NT2/D1 (cell line): ENCODE results near the gene GAREM2.

Experiments
- SUZ12 ChIP-seq: IDR thresholded peaks from 2 replicates; pipeline ENCODE4 v1.6.1; 2011; ENCODE audit not compliant: insufficient read length, insufficient read depth; ENCODE audit errors: extremely low read depth
- YY1 ChIP-seq: IDR thresholded peaks from 2 replicates; pipeline ENCODE4 v1.6.1; 2011; ENCODE audit not compliant: insufficient read length, insufficient read depth
- ZNF274 ChIP-seq: IDR thresholded peaks from 2 replicates; pipeline ENCODE4 v1.6.1; 2011; ENCODE audit warnings: mild to moderate bottlenecking, low read depth, low read length

- no peak for TF ChIP-seq ZNF274
- TF ChIP-seq SUZ12, result no peak
- TF ChIP-seq YY1, result no peak
Measured at GRCh38 chr2:26190369-26190768, 17.5 kb downstream of the GAREM2 start.
